Left lobe of liver (tissue), 2 donors: Measurements from ENCODE around the gene GPN1. TPM values are rescaled to one million over a fixed set of nuclear protein-coding genes. Genes with fewer than 3 reads are reported as not detected.
"Not testable (repeated sequence)": the region's sequence is repeated elsewhere in the genome, so short reads cannot be mapped to it uniquely, and the experiment has no call there.

Source experiments
- ATAC-seq: fragments of 200-7000 bp; cut with Tn5 transposase; one replicate; pipeline ENCODE4 v1.9.1; 2020; ENCODE audit warnings: mild to moderate bottlenecking, moderate library complexity
- DNase-seq: peaks from one replicate; pipeline ENCODE4 v3.0.0-alpha.2; 2020; ENCODE audit warnings: low spot score
- total RNA-seq: library from RNA; stranded (reverse); gene quantifications from one replicate; pipeline ENCODE4 v1.2.1, GENCODE V29; 2021
- donor health status: DM: no; HTN: no; CAD: no; lungs with moderate emphysema.
- donor health status: DM: no; HTN: yes; CAD: no.

GPN1 gene
- total RNA-seq: 8.6 TPM

- DNase-seq (peak; percentile 85), ATAC-seq (peak; percentile 98)
Measured at GRCh38 chr2:27628767-27629709, at the start of gene GPN1, which contains the start of gene CCDC121. TSS of gene GPN1 (plus strand) at chr2:27629050. CDS start at chr2:27629059, 9 bp downstream. TSS of gene CCDC121 (minus strand) at chr2:27629012. CDS start at chr2:27627799, 1,213 bp downstream.

- DNase-seq: no peak
- no peak for ATAC-seq
Measured at GRCh38 chr2:27581417-27582128, 47.3 kb upstream of the GPN1 start.

GRCh38 chr2:27582129-27582694 lies 46.6 kb upstream of the GPN1 start:
- no peak for ATAC-seq
- no peak for DNase-seq

- DNase-seq (peak; percentile 84), ATAC-seq (peak; percentile 94)
Measured at GRCh38 chr2:27582695-27583389, 46.0 kb upstream of the GPN1 start, which contains the start of gene ZNF512. TSS of gene ZNF512 (plus strand) at chr2:27583042. CDS start at chr2:27583113, 71 bp downstream.

- ATAC-seq (no peak), DNase-seq (no peak)
Measured at GRCh38 chr2:27583390-27583915, 45.4 kb upstream of the GPN1 start.

GRCh38 chr2:27584597-27584996 lies 44.3 kb upstream of the GPN1 start:
- DNase-seq (no peak), ATAC-seq (no peak)

- no peak for DNase-seq
- no peak for ATAC-seq
Measured at GRCh38 chr2:27587025-27587424, 41.8 kb upstream of the GPN1 start.

GRCh38 chr2:27588308-27588707 lies 40.5 kb upstream of the GPN1 start:
- no peak for DNase-seq
- ATAC-seq: no peak

GRCh38 chr2:27591745-27592144 lies 37.1 kb upstream of the GPN1 start:
- DNase-seq (no peak), ATAC-seq (no peak)

GRCh38 chr2:27593240-27593639 lies 35.6 kb upstream of the GPN1 start:
- no peak for ATAC-seq
- no peak for DNase-seq

- ATAC-seq, DNase-seq: not testable (repeated sequence)
Measured at GRCh38 chr2:27594020-27594703, 34.7 kb upstream of the GPN1 start.

GRCh38 chr2:27595412-27595811 lies 33.4 kb upstream of the GPN1 start:
- DNase-seq, ATAC-seq: not testable (repeated sequence)

GRCh38 chr2:27596627-27597026 lies 32.2 kb upstream of the GPN1 start:
- DNase-seq (no peak), ATAC-seq (no peak)

- no peak for ATAC-seq
Measured at GRCh38 chr2:27606611-27607010, 22.2 kb upstream of the GPN1 start.

GRCh38 chr2:27613985-27614384 lies 14.9 kb upstream of the GPN1 start:
- DNase-seq: no peak
- no peak for ATAC-seq

More at GRCh38 chr2:27606611-27607010, 22.2 kb upstream of the GPN1 start:
- no peak for DNase-seq

- DNase-seq: no peak
- no peak for ATAC-seq
Measured at GRCh38 chr2:27615316-27615715, 13.5 kb upstream of the GPN1 start.

GRCh38 chr2:27621524-27621923 lies 7.3 kb upstream of the GPN1 start:
- no peak for DNase-seq
- no peak for ATAC-seq

- no peak for DNase-seq
- ATAC-seq: no peak
Measured at GRCh38 chr2:27622921-27623384, 5.9 kb upstream of the GPN1 start.

GRCh38 chr2:27624943-27625342 lies 3.9 kb upstream of the GPN1 start:
- ATAC-seq (no peak), DNase-seq (no peak)

GRCh38 chr2:27626323-27626722 lies 2.5 kb upstream of the GPN1 start:
- ATAC-seq, DNase-seq: not testable (repeated sequence)
